A549 treated with RU486 at 1 μM for 4 hours (cell line): ENCODE data around the gene ZFP62. TPM values are rescaled to one million over a fixed set of nuclear protein-coding genes. Genes with fewer than 3 reads are reported as not detected.

Experiments used
- total RNA-seq: library from RNA; stranded (reverse); fragments of 200-300 nt; extraction: Qiagen RNA extraction; gene quantifications from 5 replicates; pipeline ENCODE4 v1.2.3, GENCODE V29; 2022; ENCODE audit warnings: low read depth

Gene ZFP62
- total RNA-seq: 7.8 to 12.7 TPM (median 8.8 TPM) in 5 replicates

GRCh38 chr5:180860887-180861822, at the start of gene ZFP62:
TSS of gene ZFP62 (minus strand) at chr5:180861276. CDS start at chr5:180861219, 57 bp downstream.

GRCh38 chr5:180898621-180899246, 37.7 kb upstream of the ZFP62 start, which contains the start of gene BTNL8:
TSS of gene BTNL8 (plus strand) at chr5:180899159. CDS start at chr5:180899311, 152 bp downstream.

GRCh38 chr5:180802325-180803180, 58.5 kb downstream of the ZFP62 start, which contains the start of gene MGAT1:
TSS of gene MGAT1 (minus strand) at chr5:180802806. CDS start at chr5:180792971, 9,835 bp downstream.

Other genes with a start within 250 kb of the ZFP62 start
- gene FLT4, start 211.7 kb downstream of the ZFP62 start, total RNA-seq: 1.7 to 3.4 TPM (median 2.5 TPM) in 5 replicates
- gene OR2Y1, start 121.2 kb downstream of the ZFP62 start, total RNA-seq: not detected in 5 replicates
- gene MGAT1, start 58.5 kb downstream of the ZFP62 start, total RNA-seq: 73.0 to 92.1 TPM (median 86.3 TPM) in 5 replicates
- not detected in 5 replicates for gene BTNL8, start 37.9 kb upstream of the ZFP62 start, total RNA-seq
- gene BTNL3, start 127.6 kb upstream of the ZFP62 start, total RNA-seq: not detected in 5 replicates
- gene BTNL9, start 179.0 kb upstream of the ZFP62 start, total RNA-seq: 0.57 to 1.3 TPM (median 0.74 TPM) in 5 replicates